Occipital lobe (tissue), 2 donors: Measurements from ENCODE around the gene ZFYVE27. TPM values are rescaled to one million over a fixed set of nuclear protein-coding genes. Genes with fewer than 3 reads are reported as not detected.

Experiments
- DNase-seq: peaks from one replicate; lab custom pipeline; 2025; lab: John Stamatoyannopoulos, UW
- total RNA-seq: library from RNA; depleted of rRNA; stranded (reverse); fragments of >200 nt; gene quantifications from one replicate; pipeline ENCODE4 v1.2.3, GENCODE V29; 2014

Gene ZFYVE27
- total RNA-seq, 1 donor from 2014 or later: 49.0 TPM

GRCh38 chr10:97788552-97789442, 51.9 kb downstream of the ZFYVE27 start:
- DNase-seq: no peak

GRCh38 chr10:97789770-97790397, 53.0 kb downstream of the ZFYVE27 start:
- no peak for DNase-seq

GRCh38 chr10:97791824-97792721, 55.1 kb downstream of the ZFYVE27 start:
- DNase-seq: peak; percentile 56

- DNase-seq: no peak
Observed at GRCh38 chr10:97795886-97796285, 59.0 kb downstream of the ZFYVE27 start.

- no peak for DNase-seq
Observed at GRCh38 chr10:97796651-97797050, 59.7 kb downstream of the ZFYVE27 start.

GRCh38 chr10:97798958-97799610, 62.2 kb downstream of the ZFYVE27 start:
- no peak for DNase-seq

GRCh38 chr10:97800474-97800873, 63.5 kb downstream of the ZFYVE27 start:
- no peak for DNase-seq

GRCh38 chr10:97801422-97801821, 64.5 kb downstream of the ZFYVE27 start:
- no peak for DNase-seq

- DNase-seq: no peak
Observed at GRCh38 chr10:97805096-97805884, 68.4 kb downstream of the ZFYVE27 start.

- DNase-seq: no peak
Observed at GRCh38 chr10:97805949-97806348, 69.0 kb downstream of the ZFYVE27 start.

- DNase-seq: no peak
Observed at GRCh38 chr10:97810446-97810845, 73.5 kb downstream of the ZFYVE27 start.

Other genes with a start within 250 kb of the ZFYVE27 start
- gene MMS19, start 238.7 kb upstream of the ZFYVE27 start, total RNA-seq: 55.4 TPM
- gene UBTD1, start 238.2 kb upstream of the ZFYVE27 start, total RNA-seq: 1.1 TPM
- gene ANKRD2, start 164.3 kb upstream of the ZFYVE27 start, total RNA-seq: not detected
- gene HOGA1, start 152.7 kb upstream of the ZFYVE27 start, total RNA-seq: 0.62 TPM
- not detected for gene C10orf62, start 147.4 kb upstream of the ZFYVE27 start, total RNA-seq
- 36.8 TPM for gene MORN4, start 103.6 kb upstream of the ZFYVE27 start, total RNA-seq
- 8.7 TPM for gene PI4K2A, start 96.5 kb upstream of the ZFYVE27 start, total RNA-seq
- 1.1 TPM for gene AVPI1, start 49.9 kb upstream of the ZFYVE27 start, total RNA-seq
- gene MARVELD1, start 23.4 kb upstream of the ZFYVE27 start, total RNA-seq: 3.4 TPM
- gene SFRP5, start 34.9 kb downstream of the ZFYVE27 start, total RNA-seq: 0.62 TPM
- gene GOLGA7B, start 112.7 kb downstream of the ZFYVE27 start, total RNA-seq: 11.9 TPM